ENCODE results near the gene DENND1A. TPM values are rescaled to one million over a fixed set of nuclear protein-coding genes. Genes with fewer than 3 reads are reported as not detected.
"Not testable (repeated sequence)": the region's sequence is repeated elsewhere in the genome, so short reads cannot be mapped to it uniquely, and the experiment has no call there.

The DENND1A gene
- total RNA-seq, 1 experiment from 2014 or later = 45.3 TPM

DNA sequence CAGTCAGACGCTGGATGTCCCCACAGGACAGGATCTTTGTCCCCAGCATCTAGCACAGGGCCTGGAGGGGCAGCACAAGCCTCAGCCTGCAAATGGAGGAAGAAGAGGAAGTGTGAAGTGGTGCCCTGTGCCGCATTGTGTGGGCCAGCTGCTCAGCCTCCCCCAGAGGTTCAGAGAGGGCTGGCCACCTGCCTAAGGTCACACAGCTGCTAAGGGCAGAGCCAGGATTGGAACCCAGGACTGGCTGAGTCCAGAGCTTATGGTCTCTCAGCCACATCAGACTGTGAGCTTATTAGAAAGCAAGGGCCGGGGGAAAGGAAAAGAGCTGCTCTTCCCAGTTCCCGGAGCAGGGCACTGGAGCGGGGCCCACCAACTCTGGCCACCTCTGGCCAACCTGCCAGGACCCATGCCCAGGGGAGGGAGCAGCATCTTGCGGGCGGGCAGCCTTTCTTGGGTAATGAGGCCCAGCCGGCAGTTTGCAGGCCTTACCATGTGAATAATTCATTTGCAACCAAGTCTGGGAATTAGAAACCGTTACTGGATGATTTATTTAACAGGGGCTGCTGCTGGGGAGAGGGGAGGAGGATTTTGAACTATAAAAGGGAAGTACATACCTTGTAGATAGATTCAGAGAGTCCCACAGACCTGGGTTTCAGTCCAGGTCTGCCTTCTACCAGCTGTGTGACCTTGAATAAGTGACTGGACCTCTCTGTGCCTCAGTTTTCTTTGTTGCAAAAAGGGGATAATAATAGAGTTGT lies 585.6 kb downstream of the DENND1A start:
- in situ Hi-C loops (cut with HindIII; ENCODE audit: low sequenced_read_pairs) = no loop called here
- DNase-seq (ENCODE audit: low spot score) = no peak

DNA sequence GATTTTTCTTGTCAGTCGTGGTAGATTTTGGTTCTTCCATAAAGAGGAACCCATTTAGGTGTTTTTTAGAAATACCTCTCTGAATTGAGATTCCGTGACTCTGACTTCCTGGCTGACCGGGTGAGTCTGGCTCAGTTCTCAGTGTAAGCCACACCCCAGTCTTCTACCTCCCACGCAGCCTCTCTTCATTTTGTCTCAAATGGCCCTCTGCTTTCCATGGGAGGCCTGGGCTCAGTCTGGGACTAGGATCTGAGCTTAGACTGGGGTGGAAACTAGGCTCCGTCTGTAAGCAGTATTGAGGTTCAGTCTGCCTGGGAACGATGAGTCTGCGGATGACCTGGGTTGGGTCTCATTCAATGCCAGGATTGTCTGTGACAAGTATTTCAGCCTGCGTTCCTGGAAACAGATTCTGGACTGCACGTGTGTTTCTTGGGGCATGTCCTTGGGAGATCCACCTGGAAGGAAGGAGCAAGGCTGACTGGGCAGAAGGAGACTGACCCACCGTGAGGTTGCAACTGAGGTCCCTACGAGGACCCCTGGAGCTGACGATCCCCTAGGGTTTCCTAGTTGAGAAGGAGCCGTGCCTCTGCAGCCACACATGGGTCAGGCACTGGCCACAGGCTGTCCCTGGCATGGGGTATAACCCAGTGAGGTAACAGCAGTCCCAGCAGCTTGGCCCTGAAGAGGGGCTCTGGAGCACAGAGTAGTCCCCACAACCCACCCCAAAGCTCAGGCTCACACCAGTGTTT lies 586.3 kb downstream of the DENND1A start:
- in situ Hi-C loops (cut with HindIII; ENCODE audit: low sequenced_read_pairs) = no loop called here
- no peak for DNase-seq (ENCODE audit: low spot score)

DNA sequence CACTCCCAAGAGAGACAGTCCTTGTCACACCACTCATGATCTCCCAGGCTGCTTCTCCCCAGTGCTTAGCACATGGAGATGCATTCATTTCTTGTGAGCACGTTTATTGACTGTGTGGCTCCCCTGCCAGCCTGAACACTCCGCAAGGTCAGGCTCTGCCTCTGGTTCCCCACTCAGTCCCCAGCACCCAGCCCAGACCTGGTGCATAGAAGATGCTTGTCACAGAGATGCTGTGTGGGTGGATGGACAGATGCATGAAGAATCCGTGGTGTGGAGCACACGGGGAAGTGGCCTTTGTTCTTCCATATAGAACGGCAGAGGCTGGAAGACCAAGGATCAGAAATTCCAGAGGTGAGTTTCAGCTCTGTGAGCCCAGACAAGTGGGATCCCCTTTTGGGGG lies 587.7 kb downstream of the DENND1A start:
- in situ Hi-C loops (cut with HindIII; ENCODE audit: low sequenced_read_pairs) = no loop called here
- no peak for DNase-seq (ENCODE audit: low spot score)

DNA sequence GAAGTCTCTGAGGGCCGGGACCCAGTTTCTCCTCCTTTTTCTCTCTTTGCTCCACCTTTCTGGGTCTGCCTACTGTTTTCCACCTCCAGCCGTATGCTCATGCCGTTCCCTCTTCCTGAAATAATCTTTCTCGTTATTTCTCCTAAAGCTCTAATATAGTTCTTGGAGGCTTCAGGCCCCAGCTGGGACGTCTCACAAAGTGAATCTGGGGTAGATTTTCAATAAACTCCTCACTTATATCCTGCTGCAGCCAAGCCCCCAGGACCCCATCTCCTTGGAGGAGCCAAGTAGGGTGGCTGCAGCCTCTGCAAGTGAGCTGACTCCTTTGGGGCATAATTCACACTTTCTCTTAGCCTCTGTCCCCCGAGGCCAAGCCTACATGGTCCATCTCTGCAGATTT lies 588.1 kb downstream of the DENND1A start:
- in situ Hi-C loops (cut with HindIII; ENCODE audit: low sequenced_read_pairs) = no loop called here

DNA sequence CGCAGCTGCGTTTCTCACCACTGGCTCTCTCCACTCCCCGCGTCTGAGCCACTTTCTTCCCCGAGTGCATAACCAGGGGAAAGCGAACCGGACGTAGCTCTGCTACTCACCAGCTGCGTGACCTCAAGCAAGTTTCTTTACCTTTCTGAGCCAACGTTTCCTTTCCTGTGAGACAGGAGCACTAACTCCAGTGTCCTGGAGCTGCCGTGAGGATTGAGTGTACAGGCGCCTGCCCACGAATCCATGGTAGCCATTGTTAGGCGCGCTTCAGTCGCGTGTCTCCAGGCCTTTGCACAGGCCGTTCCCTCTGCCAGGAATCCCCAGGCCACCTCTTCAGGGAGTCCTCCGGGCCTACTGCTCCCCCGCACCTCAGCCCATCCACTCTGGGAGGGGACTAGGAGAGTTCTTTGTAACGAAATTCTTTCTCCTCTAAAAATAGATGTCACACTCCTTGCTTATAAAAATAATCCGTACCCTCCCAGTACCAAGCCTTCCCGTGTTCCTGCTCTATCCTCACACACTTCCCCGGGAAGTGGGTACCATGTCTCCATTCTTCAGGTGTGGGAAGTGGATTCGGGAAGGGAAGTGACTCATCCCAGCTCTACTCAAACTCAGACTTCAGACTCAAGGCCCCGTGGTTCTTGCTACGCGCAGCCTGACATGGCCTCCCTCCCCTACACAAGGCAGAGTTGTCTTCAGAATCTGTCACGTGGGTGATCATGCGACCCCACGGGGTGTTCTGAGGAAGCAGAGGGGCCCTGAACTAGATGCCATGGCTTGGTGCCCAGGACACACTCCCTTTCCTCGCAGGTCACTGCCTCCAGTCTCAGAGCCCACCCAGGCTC lies 590.0 kb downstream of the DENND1A start:
- in situ Hi-C loops (cut with HindIII; ENCODE audit: low sequenced_read_pairs) = no loop called here
- DNase-seq (ENCODE audit: low spot score) = no peak

More for the DNA sequence above, 588.1 kb downstream of the DENND1A start:
- no peak for DNase-seq (ENCODE audit: low spot score)

DNA sequence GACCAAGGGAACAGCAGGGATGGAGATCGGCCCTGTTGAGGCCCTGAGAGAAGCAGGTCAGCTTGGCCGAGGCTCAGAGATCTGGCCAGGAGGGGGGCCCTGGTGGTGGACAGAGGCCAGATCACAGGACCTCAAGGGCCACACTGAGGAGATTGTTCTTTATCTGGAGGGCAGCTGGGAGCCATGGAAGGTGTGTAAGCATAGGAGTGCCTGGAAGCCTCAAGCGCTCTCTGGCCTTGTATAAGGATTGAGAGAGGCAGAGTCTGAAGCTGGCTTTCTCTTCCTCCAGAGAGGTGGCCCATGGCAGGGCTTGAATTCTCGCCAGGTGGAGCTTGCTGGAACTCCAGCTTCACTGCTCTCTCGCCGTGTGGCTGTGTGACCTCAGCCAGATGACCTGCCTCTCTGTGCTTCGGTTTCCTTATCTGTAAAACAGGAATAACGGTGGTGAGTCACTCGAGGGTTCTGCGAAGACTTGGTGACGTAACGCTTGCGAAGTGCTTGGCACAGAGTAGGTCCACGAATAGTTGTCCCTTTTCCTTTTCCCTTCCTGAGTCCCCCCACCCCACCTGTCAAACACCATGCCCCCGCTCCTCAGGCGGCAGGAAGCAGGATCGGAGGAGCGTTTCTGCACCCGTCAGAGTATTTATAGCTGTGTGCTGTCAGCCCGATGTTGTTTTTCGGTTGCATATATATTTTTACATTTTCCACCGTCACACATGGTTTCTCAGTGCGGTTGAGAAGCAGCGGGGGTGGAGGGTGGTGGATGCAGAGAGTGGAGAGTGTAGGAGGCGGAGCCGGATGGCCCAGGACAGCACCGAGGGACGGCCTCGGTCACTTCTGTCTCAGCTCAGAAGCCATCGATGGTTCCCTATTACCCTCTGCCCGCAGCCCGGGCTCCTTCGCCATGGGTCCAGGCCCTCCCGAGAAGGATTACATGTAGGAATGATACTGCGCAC lies 590.9 kb downstream of the DENND1A start:
- in situ Hi-C loops (cut with HindIII; ENCODE audit: low sequenced_read_pairs) = no loop called here
- no peak for DNase-seq (ENCODE audit: low spot score)

DNA sequence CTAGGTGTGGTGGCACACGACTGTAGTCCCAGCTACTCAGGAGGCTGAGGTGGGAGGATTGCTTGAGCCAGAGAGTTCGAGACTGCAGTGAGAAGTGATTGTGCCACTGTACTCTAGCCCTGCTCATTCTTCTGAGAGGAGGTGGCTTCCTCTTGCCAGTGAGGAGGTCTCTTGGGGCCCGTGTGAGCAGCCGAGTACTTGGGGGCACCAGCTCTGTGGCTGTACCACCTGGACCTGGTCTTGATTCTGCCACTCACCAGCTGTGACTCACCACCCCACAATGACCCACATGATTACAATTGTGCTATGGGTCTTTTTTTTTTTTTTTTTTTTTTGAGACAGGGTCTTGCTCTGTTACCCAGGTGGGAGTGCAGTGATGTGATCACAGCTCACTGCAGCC lies 592.0 kb downstream of the DENND1A start:
- in situ Hi-C loops (cut with HindIII; ENCODE audit: low sequenced_read_pairs) = no loop called here
- DNase-seq (ENCODE audit: low spot score) = no peak

DNA sequence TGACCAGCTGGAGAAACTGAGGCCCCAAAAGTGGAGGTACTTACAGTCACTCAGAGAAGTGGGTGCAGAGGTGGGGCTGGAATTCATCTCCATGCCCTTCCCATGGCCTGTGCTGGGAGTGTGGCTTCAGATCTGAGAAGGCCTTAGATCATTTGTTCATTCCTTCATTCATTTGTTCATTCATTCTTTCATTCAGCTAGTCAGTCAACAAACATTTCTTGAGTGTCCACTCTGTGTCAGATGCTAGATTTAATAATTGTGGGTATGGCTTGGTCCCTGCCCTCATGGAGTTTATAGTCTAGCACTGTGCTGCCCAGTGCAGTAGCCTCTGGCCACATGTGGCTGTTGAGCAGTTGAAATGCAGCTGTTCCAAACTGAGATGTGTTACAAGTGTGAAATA lies 593.0 kb downstream of the DENND1A start:
- DNase-seq (ENCODE audit: low spot score) = no peak
- in situ Hi-C loops (cut with HindIII; ENCODE audit: low sequenced_read_pairs) = no loop called here

DNA sequence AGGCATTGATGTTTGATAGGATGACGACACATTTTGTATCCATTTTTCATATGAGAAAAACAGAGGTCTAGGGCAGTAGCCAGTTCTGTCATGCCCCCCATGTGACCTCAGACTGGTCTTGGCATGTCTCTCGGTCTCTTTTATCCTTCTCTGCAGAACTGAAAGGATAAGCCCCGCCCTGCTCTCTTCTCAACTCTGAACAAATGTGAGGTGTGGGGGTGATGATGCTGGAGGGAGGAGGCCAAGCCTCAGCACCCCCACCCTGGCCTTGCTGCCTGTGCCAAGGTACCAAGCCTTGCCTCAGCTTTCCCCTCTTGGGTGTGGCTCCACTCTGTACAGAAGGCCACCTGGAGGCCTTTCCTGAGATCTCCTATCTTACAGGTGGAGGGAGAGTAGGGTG lies 593.5 kb downstream of the DENND1A start:
- in situ Hi-C loops (cut with HindIII; ENCODE audit: low sequenced_read_pairs) = no loop called here
- no peak for DNase-seq (ENCODE audit: low spot score)

DNA sequence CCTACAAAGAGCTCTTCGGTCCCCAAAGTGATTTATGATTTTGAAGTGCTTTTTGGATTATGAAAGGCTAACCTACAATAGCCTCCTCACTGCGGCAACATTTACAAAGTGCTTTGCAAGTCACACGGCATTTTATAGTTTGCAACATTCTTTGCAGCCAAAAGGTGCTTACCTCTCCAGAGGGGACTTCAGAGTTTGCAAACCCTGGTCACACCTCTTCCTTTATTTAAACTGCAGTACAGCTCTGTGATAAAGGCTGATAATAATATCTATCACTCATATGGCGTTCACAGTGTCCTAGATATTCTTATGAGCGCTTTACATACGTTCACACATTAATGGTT lies 594.0 kb downstream of the DENND1A start:
- DNase-seq (ENCODE audit: low spot score) = no peak
- in situ Hi-C loops (cut with HindIII; ENCODE audit: low sequenced_read_pairs) = no loop called here

DNA sequence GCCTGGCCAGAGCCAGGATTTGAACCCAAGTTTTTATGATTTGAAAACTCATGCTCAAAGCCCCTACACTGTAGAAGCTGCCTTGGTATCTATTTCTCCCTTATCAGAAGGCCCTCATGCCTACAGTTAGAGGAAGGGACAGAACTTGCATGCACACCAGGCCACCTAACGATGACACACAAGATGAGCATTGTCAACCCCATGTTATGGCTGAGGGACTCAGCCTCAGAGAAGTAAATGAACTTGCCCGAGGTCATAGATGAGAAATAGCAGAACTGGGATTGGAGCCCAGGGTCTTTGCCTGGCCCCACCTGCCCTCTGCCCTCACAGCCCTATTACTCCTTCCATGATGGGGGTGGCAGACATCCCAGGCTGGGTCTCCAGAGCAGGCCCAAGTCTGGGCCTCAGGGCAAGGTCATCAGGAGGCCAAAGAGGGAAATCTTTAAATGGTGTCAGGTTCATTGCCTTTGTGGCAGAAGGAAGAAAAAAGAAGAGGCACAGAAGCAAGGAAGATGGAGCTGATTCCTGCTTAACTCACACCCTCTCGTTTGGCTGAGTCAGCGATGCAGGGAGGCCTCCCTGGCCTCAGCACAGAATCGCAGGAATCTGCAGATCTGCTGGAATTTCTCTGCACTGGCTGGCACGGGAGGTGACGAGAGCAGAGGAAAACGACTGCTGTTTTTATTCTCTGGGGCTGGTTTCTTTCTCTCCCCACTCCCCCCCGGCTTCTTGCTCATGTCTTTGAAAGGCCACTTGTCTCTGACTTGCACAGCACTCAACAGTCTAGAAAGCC lies 594.5 kb downstream of the DENND1A start:
- no peak for DNase-seq (ENCODE audit: low spot score)
- in situ Hi-C loops (cut with HindIII; ENCODE audit: low sequenced_read_pairs) = no loop called here

DNA sequence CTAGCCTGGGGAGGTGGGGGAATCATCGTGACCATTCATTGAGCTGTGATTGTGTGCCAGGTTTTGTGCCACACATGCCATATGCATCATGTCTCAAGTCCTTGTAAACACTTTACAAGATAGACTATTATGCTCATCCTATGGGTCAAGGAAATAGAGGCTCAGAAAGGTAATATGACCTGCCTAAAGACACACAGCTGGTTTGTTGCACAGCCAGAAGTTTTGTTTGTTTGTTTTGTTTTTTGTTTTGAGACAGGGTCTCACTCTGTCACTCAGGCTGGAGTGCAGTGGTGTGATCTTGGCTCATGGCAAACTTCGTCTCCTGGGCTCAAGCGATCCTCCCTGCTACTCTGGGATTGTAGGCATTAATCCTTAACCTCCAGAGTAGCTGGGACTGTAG lies 595.3 kb downstream of the DENND1A start:
- in situ Hi-C loops (cut with HindIII; ENCODE audit: low sequenced_read_pairs) = no loop called here

DNA sequence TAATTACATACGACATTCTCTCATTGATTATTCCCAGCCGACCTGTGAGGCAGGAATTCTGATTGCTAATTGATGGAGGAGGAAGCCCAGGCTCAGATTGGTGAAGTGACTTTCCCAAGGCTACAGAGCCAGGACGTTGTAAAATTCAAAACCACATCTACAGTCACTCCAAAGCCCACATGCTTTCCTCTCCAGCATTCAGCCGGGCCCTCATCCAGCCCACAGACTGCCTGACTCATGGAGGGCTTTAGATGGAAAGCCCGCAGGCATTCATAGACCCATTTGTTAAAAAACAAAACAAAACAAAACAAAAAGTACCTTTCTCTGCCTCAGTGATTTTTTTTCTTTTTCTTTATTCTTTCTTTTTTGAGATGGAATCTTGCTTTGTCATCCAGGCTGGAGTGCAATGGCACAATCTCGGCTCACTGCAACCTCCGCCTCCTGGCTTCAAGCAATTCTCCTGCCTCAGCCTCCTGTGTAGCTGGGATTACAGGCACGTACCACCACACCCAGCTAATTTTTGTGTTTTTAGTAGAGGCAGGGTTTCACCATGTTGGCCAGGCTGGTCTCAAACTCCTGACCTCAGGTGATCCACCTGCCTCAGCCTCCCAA lies 596.8 kb downstream of the DENND1A start:
- in situ Hi-C loops (cut with HindIII; ENCODE audit: low sequenced_read_pairs); DNase-seq (ENCODE audit: low spot score): not testable (repeated sequence)

More for the DNA sequence above, 595.3 kb downstream of the DENND1A start:
- DNase-seq (ENCODE audit: low spot score) = no peak

DNA sequence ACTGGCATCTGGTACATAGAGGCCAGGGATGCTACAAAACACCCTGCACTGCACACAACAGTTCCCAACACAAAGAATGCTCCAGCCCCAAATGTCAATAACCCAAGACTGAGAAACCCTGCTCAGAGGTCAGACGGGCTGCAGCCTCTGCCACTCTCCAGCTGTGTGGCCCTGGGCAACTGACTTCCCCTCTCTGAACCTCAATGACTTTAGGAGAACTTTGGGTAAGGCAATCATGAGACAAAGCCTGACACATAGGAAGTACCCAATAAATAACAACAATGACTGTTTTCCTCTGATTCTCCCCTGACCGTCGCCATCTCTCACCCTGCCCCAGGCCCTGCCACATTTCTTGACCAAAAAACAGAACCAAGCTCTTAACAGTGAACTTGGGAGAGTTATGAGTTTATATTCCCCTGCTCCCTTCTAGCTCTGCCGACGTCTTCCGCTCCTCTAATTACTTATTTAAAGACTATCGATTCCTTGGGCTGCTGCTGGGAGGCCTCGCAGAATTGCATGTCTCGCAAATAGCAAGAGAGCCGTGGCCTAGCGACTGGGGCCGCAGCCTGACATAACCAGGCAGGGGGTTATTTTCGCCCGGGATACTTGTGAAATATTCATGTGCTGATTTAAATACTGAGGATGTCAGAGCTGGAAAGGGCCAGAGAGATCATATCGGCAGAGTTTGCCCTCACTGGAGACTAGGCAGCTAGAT lies 598.4 kb downstream of the DENND1A start:
- DNase-seq (ENCODE audit: low spot score) = no peak
- in situ Hi-C loops (cut with HindIII; ENCODE audit: low sequenced_read_pairs) = no loop called here
